ENCODE results near the gene KPNA1.

GRCh38 chr3:122481390-122481789 is 33.3 kb downstream of the KPNA1 start:
- TF ChIP-seq, protein P1, sequence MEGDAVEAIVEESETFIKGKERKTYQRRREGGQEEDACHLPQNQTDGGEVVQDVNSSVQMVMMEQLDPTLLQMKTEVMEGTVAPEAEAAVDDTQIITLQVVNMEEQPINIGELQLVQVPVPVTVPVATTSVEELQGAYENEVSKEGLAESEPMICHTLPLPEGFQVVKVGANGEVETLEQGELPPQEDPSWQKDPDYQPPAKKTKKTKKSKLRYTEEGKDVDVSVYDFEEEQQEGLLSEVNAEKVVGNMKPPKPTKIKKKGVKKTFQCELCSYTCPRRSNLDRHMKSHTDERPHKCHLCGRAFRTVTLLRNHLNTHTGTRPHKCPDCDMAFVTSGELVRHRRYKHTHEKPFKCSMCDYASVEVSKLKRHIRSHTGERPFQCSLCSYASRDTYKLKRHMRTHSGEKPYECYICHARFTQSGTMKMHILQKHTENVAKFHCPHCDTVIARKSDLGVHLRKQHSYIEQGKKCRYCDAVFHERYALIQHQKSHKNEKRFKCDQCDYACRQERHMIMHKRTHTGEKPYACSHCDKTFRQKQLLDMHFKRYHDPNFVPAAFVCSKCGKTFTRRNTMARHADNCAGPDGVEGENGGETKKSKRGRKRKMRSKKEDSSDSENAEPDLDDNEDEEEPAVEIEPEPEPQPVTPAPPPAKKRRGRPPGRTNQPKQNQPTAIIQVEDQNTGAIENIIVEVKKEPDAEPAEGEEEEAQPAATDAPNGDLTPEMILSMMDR (IDR thresholded peaks at IDR 0.05), result no peak
- TF ChIP-seq POLR2A (IDR thresholded peaks at IDR 0.05; ENCODE audit: low read length) (no peak), MAFK (IDR thresholded peaks at IDR 0.05; ENCODE audit: partially characterized antibody) (no peak)
- TF ChIP-seq, protein P2, sequence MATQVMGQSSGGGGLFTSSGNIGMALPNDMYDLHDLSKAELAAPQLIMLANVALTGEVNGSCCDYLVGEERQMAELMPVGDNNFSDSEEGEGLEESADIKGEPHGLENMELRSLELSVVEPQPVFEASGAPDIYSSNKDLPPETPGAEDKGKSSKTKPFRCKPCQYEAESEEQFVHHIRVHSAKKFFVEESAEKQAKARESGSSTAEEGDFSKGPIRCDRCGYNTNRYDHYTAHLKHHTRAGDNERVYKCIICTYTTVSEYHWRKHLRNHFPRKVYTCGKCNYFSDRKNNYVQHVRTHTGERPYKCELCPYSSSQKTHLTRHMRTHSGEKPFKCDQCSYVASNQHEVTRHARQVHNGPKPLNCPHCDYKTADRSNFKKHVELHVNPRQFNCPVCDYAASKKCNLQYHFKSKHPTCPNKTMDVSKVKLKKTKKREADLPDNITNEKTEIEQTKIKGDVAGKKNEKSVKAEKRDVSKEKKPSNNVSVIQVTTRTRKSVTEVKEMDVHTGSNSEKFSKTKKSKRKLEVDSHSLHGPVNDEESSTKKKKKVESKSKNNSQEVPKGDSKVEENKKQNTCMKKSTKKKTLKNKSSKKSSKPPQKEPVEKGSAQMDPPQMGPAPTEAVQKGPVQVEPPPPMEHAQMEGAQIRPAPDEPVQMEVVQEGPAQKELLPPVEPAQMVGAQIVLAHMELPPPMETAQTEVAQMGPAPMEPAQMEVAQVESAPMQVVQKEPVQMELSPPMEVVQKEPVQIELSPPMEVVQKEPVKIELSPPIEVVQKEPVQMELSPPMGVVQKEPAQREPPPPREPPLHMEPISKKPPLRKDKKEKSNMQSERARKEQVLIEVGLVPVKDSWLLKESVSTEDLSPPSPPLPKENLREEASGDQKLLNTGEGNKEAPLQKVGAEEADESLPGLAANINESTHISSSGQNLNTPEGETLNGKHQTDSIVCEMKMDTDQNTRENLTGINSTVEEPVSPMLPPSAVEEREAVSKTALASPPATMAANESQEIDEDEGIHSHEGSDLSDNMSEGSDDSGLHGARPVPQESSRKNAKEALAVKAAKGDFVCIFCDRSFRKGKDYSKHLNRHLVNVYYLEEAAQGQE (IDR thresholded peaks at IDR 0.05), result no peak
